GM12872 (cell line): Measurements from ENCODE around the gene CASQ1.

ENCODE experiments used
- CTCF ChIP-seq: IDR thresholded peaks from 3 replicates; pipeline ENCODE4 v1.5.1; 2011; ENCODE audit warnings: low read depth, mild to moderate bottlenecking, low read length, moderate library complexity; ENCODE audit not compliant: insufficient read depth

Gene CASQ1

GRCh38 chr1:160209321-160210046, 19.1 kb downstream of the CASQ1 start:
- TF ChIP-seq CTCF: no peak

- no peak for TF ChIP-seq CTCF
These were observed 20.2 kb downstream of the CASQ1 start for GRCh38 chr1:160210561-160210960.

- TF ChIP-seq CTCF: no peak
These were observed 20.8 kb downstream of the CASQ1 start for GRCh38 chr1:160211046-160211790.

GRCh38 chr1:160214481-160215140, 24.2 kb downstream of the CASQ1 start:
- no peak for TF ChIP-seq CTCF

- TF ChIP-seq CTCF: no peak
These were observed 25.9 kb downstream of the CASQ1 start for GRCh38 chr1:160216301-160216700.

GRCh38 chr1:160217481-160218051, 27.2 kb downstream of the CASQ1 start:
- no peak for TF ChIP-seq CTCF
